HUES6 (cell line): ENCODE results near the gene TIMM22.
"Not testable (repeated sequence)": the region's sequence is repeated elsewhere in the genome, so short reads cannot be mapped to it uniquely, and the experiment has no call there.

Source experiments
- H3K27ac ChIP-seq: 2 replicates; pipeline ENCODE4 v1.7.0; 2013; ENCODE audit warnings: low read depth, mild to moderate bottlenecking, low read length, inconsistent platforms
- H3K27me3 ChIP-seq: 2 replicates; pipeline ENCODE4 v1.6.1; 2013; ENCODE audit warnings: low read length; ENCODE audit not compliant: control insufficient read depth, insufficient read depth
- H3K36me3 ChIP-seq: 2 replicates; pipeline ENCODE4 v1.6.1; 2013; ENCODE audit warnings: low read length; ENCODE audit not compliant: control insufficient read depth, insufficient read depth
- H3K4me1 ChIP-seq: 2 replicates; pipeline ENCODE4 v1.6.1; 2013; ENCODE audit warnings: low read length; ENCODE audit not compliant: control insufficient read depth, insufficient read depth
- H3K4me3 ChIP-seq: 2 replicates; pipeline ENCODE4 v1.5.1; 2013; ENCODE audit warnings: low read depth, low read length
- H3K9ac ChIP-seq: one replicate; pipeline ENCODE4 v1.6.1; 2013; ENCODE audit warnings: mild to moderate bottlenecking, low read length
- H3K9me3 ChIP-seq: 2 replicates; pipeline ENCODE4 v1.6.1; 2013; ENCODE audit warnings: low read depth, low read length; ENCODE audit not compliant: control insufficient read depth, insufficient read depth

The TIMM22 gene

GRCh38 chr17:958712-959451 is 38.0 kb upstream of the TIMM22 start:
- Histone ChIP-seq H3K36me3 (0 out of 2 replicates have a peak, but pooled peaks cover 9% of the 10 kb centered on the region), H3K4me1 (peaks cover 22% of the 10 kb centered on the region), H3K27ac (no peak overlapping the region), H3K4me3 (no peak overlapping the region), H3K9me3 (no peaks in the 10 kb centered on the region), H3K27me3 (no peaks in the 10 kb centered on the region), H3K9ac (no peak overlapping the region)

DNA sequence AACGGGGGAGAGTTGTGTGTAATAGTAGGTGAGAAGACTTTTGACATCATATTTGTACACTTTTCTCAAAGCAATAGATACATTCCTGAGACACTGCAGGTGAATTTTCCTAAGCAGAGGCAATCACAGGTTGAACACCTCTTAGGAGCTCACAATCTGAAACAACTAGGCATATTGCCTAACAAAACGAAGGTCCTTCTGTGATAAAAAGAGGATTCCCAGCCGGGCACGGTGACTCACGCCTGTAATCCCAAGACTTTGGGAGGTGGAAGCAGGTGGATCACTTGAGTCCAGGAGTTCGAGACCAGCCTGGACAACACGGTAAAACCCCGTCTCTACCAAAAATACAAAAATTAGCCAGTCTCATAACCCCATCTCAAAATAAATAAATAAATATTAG is 34.8 kb upstream of the TIMM22 start:
- Histone ChIP-seq H3K4me1 (peaks cover 38% of the 10 kb centered on the region), H3K27me3 (no peaks in the 10 kb centered on the region), H3K4me3 (no peak overlapping the region), H3K9me3 (no peaks in the 10 kb centered on the region), H3K9ac (no peak overlapping the region), H3K36me3 (0 out of 2 replicates have a peak, but pooled peaks cover 9% of the 10 kb centered on the region), H3K27ac (no peak overlapping the region)

- no peaks in the 10 kb centered on the region for H3K27me3 ChIP-seq
- no peaks in the 10 kb centered on the region for H3K9me3 ChIP-seq
- 0 out of 2 replicates have a peak, but pooled peaks cover 8% of the 10 kb centered on the region for H3K36me3 ChIP-seq
- peak overlapping the region; percentile 41 for H3K9ac ChIP-seq
- peak overlapping the region; percentile 7; the same call in 1 of the 2 replicates for H3K27ac ChIP-seq
- 0 out of 2 replicates have a peak overlapping the region, but pooled peaks have one; percentile 15 for H3K4me3 ChIP-seq
- peaks cover 40% of the 10 kb centered on the region for H3K4me1 ChIP-seq
Observed at GRCh38 chr17:962670-963069, 34.3 kb upstream of the TIMM22 start.

DNA sequence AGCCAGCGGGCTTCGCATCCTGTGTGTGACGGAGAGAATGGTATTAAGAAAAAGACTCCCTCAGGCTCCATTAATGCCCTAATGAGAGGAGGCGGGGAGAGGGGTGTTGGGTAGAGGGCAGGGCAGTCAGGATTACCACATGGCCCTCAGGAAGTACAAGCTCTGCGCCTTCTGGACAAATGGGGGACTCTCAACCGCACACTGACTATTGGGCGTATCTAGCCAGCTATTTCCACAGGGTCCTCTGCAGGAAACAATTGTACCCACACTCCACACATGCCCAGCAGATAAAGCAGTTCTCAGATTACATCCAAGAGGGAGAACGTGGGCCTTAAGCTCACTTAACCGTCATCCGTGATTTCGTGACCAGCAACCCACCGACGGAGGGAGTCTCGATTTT is 32.1 kb upstream of the TIMM22 start:
- H3K36me3 ChIP-seq: peaks cover 5% of the 10 kb centered on the region
- H3K9ac ChIP-seq: peak overlapping the region; percentile 61
- peak overlapping the region; percentile 64; the same call in 1 of the 2 replicates for H3K27ac ChIP-seq
- H3K4me1 ChIP-seq: peaks cover 47% of the 10 kb centered on the region
- H3K27me3 ChIP-seq: no peaks in the 10 kb centered on the region
- H3K9me3 ChIP-seq: 0 out of 2 replicates have a peak, but pooled peaks cover 3% of the 10 kb centered on the region
- no peak overlapping the region for H3K4me3 ChIP-seq

DNA sequence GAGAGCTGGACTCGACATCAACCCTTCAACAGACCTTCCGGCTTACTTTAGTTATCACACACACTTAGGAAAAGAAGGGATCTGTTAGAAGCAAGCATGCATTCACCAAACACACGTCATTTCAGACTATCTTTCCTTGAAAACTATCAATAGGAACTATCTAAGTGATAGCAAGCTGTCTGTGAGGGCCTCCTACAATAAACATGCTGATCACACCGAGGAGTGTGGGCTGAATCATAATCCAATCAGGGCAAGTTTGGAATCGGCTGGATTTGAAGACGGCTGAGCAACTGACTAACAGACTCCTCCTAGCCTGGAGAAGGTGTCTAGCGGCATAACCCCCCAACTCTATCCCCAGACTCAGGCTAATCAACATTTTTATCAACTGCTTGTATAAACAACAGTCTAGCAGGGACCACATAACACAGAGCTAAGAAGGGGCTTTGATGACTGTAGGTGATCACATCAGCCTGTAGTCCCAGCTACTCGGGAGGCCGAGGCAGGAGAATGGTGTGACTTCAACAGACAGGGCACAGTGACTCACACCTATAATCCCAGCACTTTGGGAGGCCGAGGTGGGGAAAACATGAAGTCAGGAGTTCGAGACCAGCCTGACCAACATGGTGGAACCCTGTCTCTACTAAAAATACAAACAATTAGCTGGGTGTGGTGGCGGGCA is 31.5 kb upstream of the TIMM22 start:
- peaks cover 53% of the 10 kb centered on the region for H3K4me1 ChIP-seq
- H3K36me3 ChIP-seq: peaks cover 5% of the 10 kb centered on the region
- 0 out of 2 replicates have a peak, but pooled peaks cover 3% of the 10 kb centered on the region for H3K9me3 ChIP-seq
- no peak overlapping the region for H3K4me3 ChIP-seq
- H3K27ac ChIP-seq: peak overlapping the region; percentile 64; the same call in 1 of the 2 replicates
- H3K9ac ChIP-seq: peak overlapping the region; percentile 61
- no peaks in the 10 kb centered on the region for H3K27me3 ChIP-seq

GRCh38 chr17:967122-967521 is 29.8 kb upstream of the TIMM22 start:
- Histone ChIP-seq H3K27ac (no peak overlapping the region), H3K9me3 (0 out of 2 replicates have a peak, but pooled peaks cover 3% of the 10 kb centered on the region), H3K4me3 (no peak overlapping the region), H3K27me3 (no peaks in the 10 kb centered on the region), H3K36me3 (peaks cover 5% of the 10 kb centered on the region), H3K9ac (no peak overlapping the region), H3K4me1 (peaks cover 60% of the 10 kb centered on the region)

DNA sequence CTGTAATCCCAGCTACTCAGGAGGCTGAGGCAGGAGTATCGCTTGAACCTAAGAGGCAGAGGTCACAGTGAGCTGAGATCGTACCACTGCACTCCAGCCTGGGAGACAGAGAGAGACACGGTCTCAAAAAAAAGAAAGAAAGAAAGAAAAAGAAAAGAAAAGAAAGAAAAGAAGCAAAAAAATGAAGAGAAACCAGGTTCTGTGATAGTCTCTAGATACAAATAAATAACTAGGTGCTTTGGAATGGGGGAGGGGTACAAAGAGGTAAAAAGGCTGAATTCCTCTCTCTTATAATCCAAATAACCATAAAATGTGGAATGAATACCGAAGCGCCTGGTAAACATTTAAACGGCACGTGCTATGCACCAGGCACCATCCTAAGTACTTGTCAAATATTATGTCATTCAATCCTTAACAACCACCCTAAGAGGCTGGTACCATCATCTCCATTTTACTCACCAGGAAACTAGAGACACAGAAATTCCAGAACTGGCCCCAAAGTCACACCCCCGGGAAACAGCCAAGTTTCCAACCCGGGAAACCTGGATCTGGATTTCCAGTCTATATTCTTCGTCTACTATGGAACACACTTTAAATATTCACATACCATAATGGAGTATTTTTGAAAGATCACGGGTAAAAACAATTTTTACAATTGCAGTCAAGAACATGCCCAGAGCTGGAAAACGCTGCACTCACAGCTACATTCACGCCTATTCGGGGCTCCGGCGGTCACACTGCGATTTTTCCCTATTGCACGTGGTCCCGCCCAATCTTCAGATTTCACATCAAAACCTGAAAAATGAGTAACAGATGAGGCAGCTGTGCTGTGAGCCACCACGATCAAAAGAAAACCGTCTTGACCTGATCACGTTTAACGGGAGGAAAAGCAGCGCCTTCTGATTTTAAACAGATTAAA is 27.9 kb upstream of the TIMM22 start:
- Histone ChIP-seq H3K27ac (no peak overlapping the region), H3K9me3 (0 out of 2 replicates have a peak, but pooled peaks cover 3% of the 10 kb centered on the region), H3K36me3 (peaks cover 5% of the 10 kb centered on the region), H3K4me3 (no peak overlapping the region), H3K27me3 (no peaks in the 10 kb centered on the region), H3K4me1 (peaks cover 53% of the 10 kb centered on the region), H3K9ac (no peak overlapping the region)

DNA sequence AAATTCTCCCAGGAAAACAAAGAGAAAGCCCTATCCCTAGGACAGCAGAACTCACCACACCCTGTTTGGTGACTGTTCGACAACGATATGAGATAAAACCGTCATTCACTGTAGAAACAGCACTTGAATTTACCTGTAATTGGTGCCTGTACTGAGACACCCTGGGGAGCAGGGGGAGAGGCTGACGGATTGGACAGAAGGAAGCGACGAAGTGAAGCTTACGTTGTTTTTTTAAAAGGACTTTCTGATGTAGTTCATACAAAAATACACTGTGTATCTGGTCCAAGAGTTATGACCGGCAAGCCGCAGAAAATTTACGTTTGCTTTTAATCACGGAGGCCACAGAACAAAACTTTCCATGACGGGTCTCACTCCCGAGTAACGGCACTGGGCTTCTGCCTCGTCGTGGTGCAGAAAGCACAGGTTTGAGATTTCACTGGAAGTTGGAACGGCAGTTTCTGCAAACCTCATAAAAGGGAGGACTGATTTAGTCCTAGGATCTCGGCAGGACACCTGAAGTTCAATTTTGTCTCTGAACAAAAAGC is 27.0 kb upstream of the TIMM22 start:
- H3K9ac ChIP-seq: no peak overlapping the region
- H3K4me3 ChIP-seq: peak overlapping the region; percentile 1; the same call in 1 of the 2 replicates
- H3K9me3 ChIP-seq: 0 out of 2 replicates have a peak, but pooled peaks cover 3% of the 10 kb centered on the region
- no peak overlapping the region for H3K27ac ChIP-seq
- peaks cover 45% of the 10 kb centered on the region for H3K4me1 ChIP-seq
- no peaks in the 10 kb centered on the region for H3K27me3 ChIP-seq
- peaks cover 5% of the 10 kb centered on the region for H3K36me3 ChIP-seq

DNA sequence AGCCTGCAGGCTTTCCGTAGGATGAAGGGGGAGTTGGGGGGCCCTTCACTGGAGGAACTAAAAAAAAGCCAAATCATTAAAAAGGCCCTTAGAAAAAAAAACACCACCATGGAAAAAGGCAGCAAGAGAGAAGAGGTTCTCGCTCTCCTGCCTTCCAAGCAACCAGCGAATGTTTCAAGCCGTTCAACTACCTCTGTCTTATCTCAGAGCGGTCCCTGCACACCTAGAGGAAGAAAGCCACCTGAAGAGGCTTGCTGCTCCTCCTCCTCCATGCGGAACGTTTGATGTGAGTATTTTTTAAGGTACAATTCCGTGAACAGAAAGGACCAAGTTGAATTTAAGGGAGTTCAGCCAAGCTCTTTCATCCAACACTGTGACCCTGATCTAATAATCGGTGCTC is 26.6 kb upstream of the TIMM22 start:
- Histone ChIP-seq H3K9ac (no peak overlapping the region), H3K27me3 (no peaks in the 10 kb centered on the region), H3K9me3 (0 out of 2 replicates have a peak, but pooled peaks cover 3% of the 10 kb centered on the region), H3K36me3 (peaks cover 5% of the 10 kb centered on the region), H3K4me1 (peaks cover 43% of the 10 kb centered on the region), H3K27ac (no peak overlapping the region), H3K4me3 (0 out of 2 replicates have a peak overlapping the region, but pooled peaks have one; percentile 1)

- H3K27me3 ChIP-seq, H3K4me3 ChIP-seq, H3K27ac ChIP-seq, H3K9me3 ChIP-seq, H3K9ac ChIP-seq, H3K36me3 ChIP-seq: not testable (repeated sequence)
- H3K4me1 ChIP-seq: peaks cover 44% of the 10 kb centered on the region
Observed at GRCh38 chr17:971861-972260, 25.1 kb upstream of the TIMM22 start.
